Mesothelial cell of epicardium (in vitro differentiated cells): ENCODE results near the gene SMURF2. TPM values are rescaled to one million over a fixed set of nuclear protein-coding genes. Genes with fewer than 3 reads are reported as not detected.

ENCODE experiments used
- DNase-seq, 2 experiments: peaks; one replicate each; pipeline ENCODE4 v3.0.0; 2021; ENCODE audit warnings: low spot score in 2 of 2; ENCODE audit not compliant: unreplicated experiment in 2 of 2
- H3K27ac Mint-ChIP-seq: 2 replicates; pipeline ENCODE4 v1.8.0; 2021; ENCODE audit warnings: mixed read lengths
- H3K27me3 Mint-ChIP-seq: 2 replicates; pipeline ENCODE4 v1.8.0; 2021; ENCODE audit warnings: low read depth, mixed read lengths
- H3K36me3 Mint-ChIP-seq: 2 replicates; pipeline ENCODE4 v1.8.0; 2021; ENCODE audit warnings: mixed read lengths
- H3K4me1 Mint-ChIP-seq: 2 replicates; pipeline ENCODE4 v1.8.0; 2021; ENCODE audit warnings: mixed read lengths
- H3K4me3 Mint-ChIP-seq: 2 replicates; pipeline ENCODE4 v1.8.0; 2021; ENCODE audit warnings: mild to moderate bottlenecking, moderate library complexity, mixed read lengths
- H3K9me3 Mint-ChIP-seq: 2 replicates; pipeline ENCODE4 v1.8.0; 2021; ENCODE audit warnings: mixed read lengths
- CTCF ChIP-seq: fragments of 200-600 bp; sonication (generic); IDR thresholded peaks from one replicate; pipeline ENCODE4 v1.5.0; 2021; ENCODE audit warnings: antibody characterized with exemption; ENCODE audit not compliant: unreplicated experiment
- total RNA-seq: library from RNA; stranded (reverse); gene quantifications from 3 replicates; pipeline ENCODE4 v1.2.1, GENCODE V29; 2021

Gene SMURF2
- total RNA-seq, 1 donor from 2014 or later, result 41.2 TPM

DNA sequence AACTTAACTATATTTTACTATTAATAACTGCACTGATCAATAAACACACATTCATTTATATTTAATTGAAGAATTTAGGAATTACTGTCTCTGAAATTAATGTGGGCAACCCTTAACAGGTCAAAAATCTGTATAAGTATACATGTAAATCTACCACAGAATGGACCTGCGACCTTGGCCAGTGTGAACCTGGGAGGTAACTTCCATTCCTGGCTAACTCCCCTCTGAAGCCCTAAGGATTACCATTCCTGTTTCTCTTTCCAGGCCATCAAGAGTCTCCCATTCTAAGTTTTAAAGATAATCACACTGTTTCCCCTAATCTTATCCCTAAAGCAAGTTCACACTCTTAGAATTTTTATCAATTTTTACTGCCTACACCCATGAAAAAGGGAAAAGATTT, 58.1 kb downstream of the SMURF2 start:
- peaks cover 2% of the 10 kb centered on the region for H3K36me3 Mint-ChIP-seq
- no peak for TF ChIP-seq CTCF
- DNase-seq, result no peak
- H3K4me3 Mint-ChIP-seq, result no peak overlapping the region
- no peak overlapping the region for H3K27ac Mint-ChIP-seq
- no peaks in the 10 kb centered on the region for H3K27me3 Mint-ChIP-seq
- no peaks in the 10 kb centered on the region for H3K9me3 Mint-ChIP-seq
- peaks cover 11% of the 10 kb centered on the region for H3K4me1 Mint-ChIP-seq

DNA sequence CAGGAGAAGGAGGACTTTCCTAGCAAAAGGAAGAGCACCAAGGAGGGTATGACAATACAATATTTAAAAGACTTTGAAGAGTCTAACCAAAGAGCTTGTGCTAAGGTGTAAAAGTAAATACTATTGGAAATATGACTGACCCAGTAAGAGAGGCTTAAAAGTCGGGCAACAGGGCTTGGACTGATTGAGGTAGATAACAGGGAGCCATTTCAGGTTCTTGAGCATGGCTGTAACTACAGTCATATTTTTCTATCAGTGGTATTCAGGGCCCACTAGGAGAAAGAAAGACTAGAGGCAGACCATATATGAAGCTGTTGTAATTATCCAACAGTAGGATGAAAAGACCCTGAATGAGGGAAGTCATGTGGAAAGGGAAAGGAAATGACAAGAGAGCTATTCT, 62.3 kb downstream of the SMURF2 start:
- no peak for TF ChIP-seq CTCF
- no peak for DNase-seq
- H3K27me3 Mint-ChIP-seq, result no peaks in the 10 kb centered on the region
- H3K27ac Mint-ChIP-seq, result no peak overlapping the region
- H3K4me1 Mint-ChIP-seq, result peaks cover 5% of the 10 kb centered on the region
- H3K4me3 Mint-ChIP-seq, result no peak overlapping the region
- peaks cover 12% of the 10 kb centered on the region for H3K36me3 Mint-ChIP-seq
- peaks cover 5% of the 10 kb centered on the region for H3K9me3 Mint-ChIP-seq

- H3K27ac Mint-ChIP-seq, result no peak overlapping the region
- peaks cover 2% of the 10 kb centered on the region for H3K4me1 Mint-ChIP-seq
- H3K9me3 Mint-ChIP-seq, result peaks cover 5% of the 10 kb centered on the region
- no peaks in the 10 kb centered on the region for H3K27me3 Mint-ChIP-seq
- DNase-seq, result no peak
- H3K4me3 Mint-ChIP-seq, result no peak overlapping the region
- H3K36me3 Mint-ChIP-seq, result peaks cover 12% of the 10 kb centered on the region
- TF ChIP-seq CTCF, result no peak
Measured at GRCh38 chr17:64599187-64599676, 62.9 kb downstream of the SMURF2 start.

- Mint-ChIP-seq H3K9me3 (peaks cover 5% of the 10 kb centered on the region), H3K4me1 (no peaks in the 10 kb centered on the region), H3K27me3 (no peaks in the 10 kb centered on the region), H3K27ac (peak overlapping the region; percentile 59), H3K36me3 (peaks cover 12% of the 10 kb centered on the region), H3K4me3 (no peak overlapping the region)
- TF ChIP-seq CTCF, result no peak
- no peak for DNase-seq
Measured at GRCh38 chr17:64598672-64599071, 63.4 kb downstream of the SMURF2 start.

- DNase-seq, result no peak
- TF ChIP-seq CTCF, result no peak
- H3K4me1 Mint-ChIP-seq, result no peaks in the 10 kb centered on the region
- H3K36me3 Mint-ChIP-seq, result peaks cover 13% of the 10 kb centered on the region
- H3K4me3 Mint-ChIP-seq, result no peak overlapping the region
- no peaks in the 10 kb centered on the region for H3K27me3 Mint-ChIP-seq
- H3K27ac Mint-ChIP-seq, result no peak overlapping the region
- H3K9me3 Mint-ChIP-seq, result peaks cover 5% of the 10 kb centered on the region
Measured at GRCh38 chr17:64596988-64597387, 65.1 kb downstream of the SMURF2 start.

- Mint-ChIP-seq H3K9me3 (peaks cover 5% of the 10 kb centered on the region), H3K4me3 (no peak overlapping the region), H3K4me1 (no peaks in the 10 kb centered on the region), H3K27ac (no peak overlapping the region), H3K36me3 (peaks cover 18% of the 10 kb centered on the region), H3K27me3 (no peaks in the 10 kb centered on the region)
- DNase-seq, result no peak
- TF ChIP-seq CTCF, result no peak
Measured at GRCh38 chr17:64596439-64596838, 65.7 kb downstream of the SMURF2 start.
